Measurements from ENCODE around the gene GPX5.
"Not testable (repeated sequence)": the region's sequence is repeated elsewhere in the genome, so short reads cannot be mapped to it uniquely, and the experiment has no call there.

The GPX5 gene

DNA sequence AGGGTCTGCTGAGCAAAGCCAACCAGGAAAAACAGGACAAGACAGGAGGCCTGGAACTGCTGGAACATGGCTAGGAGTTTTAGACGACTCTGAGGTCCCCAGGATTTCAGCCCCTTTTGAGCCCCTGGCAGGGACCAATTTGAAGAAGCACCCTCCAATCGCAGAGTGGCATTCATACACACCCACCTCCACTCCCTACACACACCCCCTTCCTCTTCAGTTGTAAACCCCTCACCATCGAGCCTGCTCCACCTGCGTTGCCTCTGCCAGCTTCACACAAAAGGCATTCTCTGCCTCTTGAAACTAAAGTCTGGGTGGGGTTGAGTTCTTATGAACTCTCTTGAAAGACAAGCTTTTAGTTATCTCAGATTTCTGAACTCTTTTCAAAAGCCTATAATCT is 10.0 kb upstream of the GPX5 start, which contains the start of gene GPX6:
Gene GPX6 (minus strand): TSS at position 118 of the 400 bp plus-strand sequence. CDS start 50 bp downstream, at position 68.
- DNase-seq, result no peak

GRCh38 chr6:28517964-28518363 is 7.7 kb upstream of the GPX5 start:
- no peak for DNase-seq

GRCh38 chr6:28522594-28523240 is 3.0 kb upstream of the GPX5 start:
- no peak for DNase-seq

GRCh38 chr6:28523241-28523622 is 2.4 kb upstream of the GPX5 start:
- no peak for DNase-seq

- no peak for DNase-seq
Measured at GRCh38 chr6:28530777-28531176, 5.1 kb downstream of the GPX5 start.

DNA sequence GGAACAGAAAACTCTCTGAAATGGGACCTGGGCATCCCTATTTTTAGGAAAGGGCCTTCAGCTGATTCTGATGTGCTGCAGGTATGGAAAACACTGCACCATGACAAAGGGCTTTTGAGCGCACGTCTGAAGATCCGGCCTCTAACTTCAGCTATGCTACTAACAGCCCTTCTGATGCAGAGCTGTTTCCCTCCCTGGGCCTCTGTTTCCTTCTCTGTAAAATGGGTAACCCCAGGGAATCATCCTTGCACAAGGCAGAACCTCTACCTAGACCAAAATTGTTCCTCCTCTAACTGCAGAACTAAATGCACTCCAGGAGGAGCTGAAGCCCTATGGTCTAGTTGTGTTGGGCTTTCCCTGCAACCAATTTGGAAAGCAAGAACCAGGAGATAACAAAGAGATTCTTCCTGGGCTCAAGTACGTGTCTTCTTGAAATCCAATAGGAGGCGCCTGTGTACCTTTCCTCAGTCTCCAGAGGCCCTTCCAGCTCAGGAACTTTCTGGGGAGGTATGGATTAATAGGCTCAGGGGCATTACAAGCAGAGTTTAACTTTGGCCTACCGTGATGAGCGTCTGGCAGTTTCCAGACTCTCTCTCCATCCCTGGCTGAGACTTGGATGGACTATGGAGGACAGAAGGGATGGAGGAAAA is 5.9 kb downstream of the GPX5 start:
- no peak for DNase-seq

- DNase-seq, result no peak
Measured at GRCh38 chr6:28534306-28534705, 8.6 kb downstream of the GPX5 start.

DNA sequence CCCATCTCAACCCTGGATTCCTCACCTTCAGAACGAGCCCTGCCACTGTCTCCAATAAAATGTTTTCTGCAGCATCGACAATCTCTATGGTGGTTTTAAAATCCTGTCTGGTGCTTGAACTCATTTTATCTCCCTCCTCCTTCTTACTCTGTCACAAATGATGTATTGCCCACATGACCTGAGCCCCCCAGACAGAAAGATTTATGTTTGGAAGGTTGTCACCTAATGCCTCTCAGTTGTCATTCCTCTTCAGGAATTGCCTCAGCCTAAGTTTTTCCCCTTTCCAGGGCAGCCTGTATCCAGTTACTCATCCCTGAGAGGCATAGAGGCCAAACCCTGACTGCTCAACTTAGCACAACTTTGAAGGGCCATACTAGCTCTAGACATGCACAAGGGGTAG is 9.2 kb downstream of the GPX5 start:
- DNase-seq, result no peak

DNA sequence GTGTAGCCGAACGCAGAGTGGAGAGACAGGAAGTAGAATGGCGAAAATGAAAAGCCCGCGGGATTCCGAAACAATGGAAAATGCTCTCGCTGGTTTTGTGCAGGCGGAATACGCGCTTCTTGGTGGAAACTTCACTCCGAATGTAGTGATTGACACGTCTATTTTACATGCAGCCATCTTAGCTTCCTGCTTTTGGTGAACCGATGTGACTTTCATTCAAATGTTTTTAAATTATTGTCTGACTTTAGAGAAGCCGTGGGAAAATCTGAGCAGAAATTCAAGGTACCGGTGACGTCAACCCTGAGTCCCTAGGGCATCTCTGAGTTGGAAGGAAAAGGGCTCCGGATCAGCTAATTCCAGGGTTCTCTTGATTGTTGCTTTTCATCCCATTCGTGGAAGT is 11.4 kb downstream of the GPX5 start:
- DNase-seq, result no peak

- DNase-seq, result peak; percentile 61
Measured at GRCh38 chr6:28537509-28538140, 11.9 kb downstream of the GPX5 start.

DNA sequence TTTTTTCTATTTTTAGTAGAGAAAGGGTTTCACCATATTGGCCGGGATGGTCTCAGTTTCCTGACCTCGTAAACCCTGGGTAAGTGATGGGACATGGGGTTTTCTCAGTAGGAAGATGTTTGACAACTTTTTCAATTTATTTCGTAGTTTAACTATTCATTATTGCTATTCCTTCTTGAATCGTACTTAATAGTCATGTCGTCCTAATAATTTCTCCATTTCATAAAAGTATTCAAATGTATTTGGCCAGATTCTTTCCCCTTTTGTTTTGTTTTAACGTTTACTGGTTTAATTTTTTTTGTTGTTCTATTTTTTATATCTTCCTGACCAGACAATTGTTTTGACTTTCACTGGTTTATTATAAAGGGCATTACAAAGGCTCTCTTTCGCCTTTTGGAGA is 16.3 kb downstream of the GPX5 start:
- no peak for DNase-seq

- peak; percentile 78 for DNase-seq
Measured at GRCh38 chr6:28542440-28543296, 17.0 kb downstream of the GPX5 start.

GRCh38 chr6:28543651-28544610 is 18.2 kb downstream of the GPX5 start:
- peak; percentile 74 for DNase-seq

DNA sequence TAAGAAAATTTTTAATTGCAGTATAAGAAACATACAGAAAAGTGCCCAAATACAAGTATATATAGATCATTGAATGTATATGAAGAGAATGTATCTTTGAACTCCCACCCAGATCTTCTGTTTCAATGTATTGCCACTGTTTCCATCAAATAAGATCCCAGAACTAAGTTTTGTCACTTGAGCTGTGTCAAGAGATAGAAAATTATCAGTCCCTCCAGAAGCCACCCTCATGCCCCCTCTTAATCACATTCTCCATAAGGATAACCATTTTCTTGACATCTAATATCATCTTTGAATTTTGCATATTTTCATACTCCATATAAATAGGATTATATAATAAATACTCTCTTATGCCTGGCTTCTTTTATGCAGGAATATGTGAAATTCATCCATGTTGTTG is 20.3 kb downstream of the GPX5 start:
- no peak for DNase-seq

DNA sequence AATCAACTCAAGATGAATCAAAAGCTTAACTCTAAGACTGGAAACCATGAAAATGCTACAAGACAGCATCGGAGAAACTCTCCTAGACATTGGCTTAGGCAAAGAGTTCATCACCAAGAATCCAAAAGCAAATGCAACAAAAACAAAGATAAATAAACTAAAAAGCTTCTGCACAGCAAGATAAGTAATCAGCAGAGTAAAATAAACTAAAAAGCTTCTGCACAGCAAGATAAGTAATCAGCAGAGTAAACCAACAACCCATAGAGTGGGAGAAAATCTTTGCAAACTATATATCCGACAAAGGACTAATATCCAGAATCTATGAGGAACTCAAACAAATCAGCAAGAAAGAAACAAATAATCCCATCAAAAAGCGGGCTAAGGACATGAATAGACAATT is 21.3 kb downstream of the GPX5 start:
- DNase-seq, result not testable (repeated sequence)

GRCh38 chr6:28551891-28552666 is 26.4 kb downstream of the GPX5 start:
- DNase-seq, result no peak

- no peak for DNase-seq
Measured at GRCh38 chr6:28553384-28553985, 27.8 kb downstream of the GPX5 start.

DNA sequence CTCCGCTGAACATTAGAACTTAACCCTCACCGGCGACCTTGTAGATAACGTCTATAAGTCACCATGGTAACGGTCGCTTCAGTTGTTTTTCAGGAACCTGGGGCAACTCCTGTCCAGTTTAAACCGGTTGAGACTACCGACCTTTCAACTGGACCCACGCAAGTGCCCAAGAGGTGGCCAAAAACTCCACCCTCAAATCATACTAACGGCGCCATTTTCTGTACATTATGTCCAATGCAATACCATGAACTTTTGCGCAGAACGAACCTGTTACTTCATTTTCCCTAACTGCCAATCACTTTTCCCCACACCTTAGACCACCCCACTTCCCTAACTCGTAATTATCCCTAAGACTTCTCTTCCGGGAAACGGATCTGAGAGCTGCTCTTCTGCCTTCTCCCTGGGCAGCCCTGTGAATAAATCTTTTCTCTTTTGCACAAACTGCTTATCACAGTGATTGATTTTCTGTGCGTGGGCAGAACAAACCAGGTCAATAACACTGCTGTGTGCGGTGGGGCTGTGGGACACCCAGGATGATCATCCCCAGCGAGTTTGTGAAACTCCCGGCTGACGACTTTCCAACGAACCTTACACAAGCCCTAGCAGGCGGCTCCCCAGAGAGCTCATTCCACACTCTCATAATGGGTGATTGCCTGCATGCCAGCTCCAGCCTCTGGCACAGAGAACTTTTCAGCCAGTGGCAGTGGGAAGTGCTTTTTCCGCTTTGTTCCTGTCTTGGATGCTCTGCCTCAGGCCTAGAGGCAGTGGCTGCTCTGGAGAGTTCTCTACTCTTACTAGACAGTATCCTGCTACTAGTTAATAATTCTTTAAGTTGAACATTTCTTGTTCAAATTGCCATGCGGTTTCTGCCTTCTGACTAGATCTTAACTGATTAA is 28.6 kb downstream of the GPX5 start:
- DNase-seq, result no peak

- DNase-seq, result no peak
Measured at GRCh38 chr6:28555136-28555535, 29.5 kb downstream of the GPX5 start.

GRCh38 chr6:28558629-28559028 is 32.9 kb downstream of the GPX5 start:
- DNase-seq, result no peak
